Suprapubic skin (tissue), 4 donors: ENCODE data around the gene SP9.

ENCODE experiments used
- CTCF ChIP-seq, 2 donors: fragments of 200-600 bp in 1 of 2; fragments of 450-650 bp in 1 of 2; sonication (generic) in 1 of 2; IDR thresholded peaks; one replicate each; pipeline ENCODE4 v1.5.1; 2016 to 2019; ENCODE audit warnings: antibody characterized with exemption in 2 of 2, mild to moderate bottlenecking in 1 of 2, moderate library complexity in 1 of 2
- POLR2A ChIP-seq, 2 donors: fragments of 450-650 bp; IDR thresholded peaks; one replicate each; pipeline ENCODE4 v1.6.1; 2017; ENCODE audit warnings: antibody characterized with exemption in 2 of 2, mild to moderate bottlenecking in 2 of 2, moderate library complexity in 2 of 2
- POLR2AphosphoS5 ChIP-seq, 3 donors: sonication (generic); formaldehyde crosslinking; IDR thresholded peaks; one replicate each; pipeline ENCODE4 v1.6.1; 2017; ENCODE audit warnings: antibody characterized with exemption in 3 of 3

DNA sequence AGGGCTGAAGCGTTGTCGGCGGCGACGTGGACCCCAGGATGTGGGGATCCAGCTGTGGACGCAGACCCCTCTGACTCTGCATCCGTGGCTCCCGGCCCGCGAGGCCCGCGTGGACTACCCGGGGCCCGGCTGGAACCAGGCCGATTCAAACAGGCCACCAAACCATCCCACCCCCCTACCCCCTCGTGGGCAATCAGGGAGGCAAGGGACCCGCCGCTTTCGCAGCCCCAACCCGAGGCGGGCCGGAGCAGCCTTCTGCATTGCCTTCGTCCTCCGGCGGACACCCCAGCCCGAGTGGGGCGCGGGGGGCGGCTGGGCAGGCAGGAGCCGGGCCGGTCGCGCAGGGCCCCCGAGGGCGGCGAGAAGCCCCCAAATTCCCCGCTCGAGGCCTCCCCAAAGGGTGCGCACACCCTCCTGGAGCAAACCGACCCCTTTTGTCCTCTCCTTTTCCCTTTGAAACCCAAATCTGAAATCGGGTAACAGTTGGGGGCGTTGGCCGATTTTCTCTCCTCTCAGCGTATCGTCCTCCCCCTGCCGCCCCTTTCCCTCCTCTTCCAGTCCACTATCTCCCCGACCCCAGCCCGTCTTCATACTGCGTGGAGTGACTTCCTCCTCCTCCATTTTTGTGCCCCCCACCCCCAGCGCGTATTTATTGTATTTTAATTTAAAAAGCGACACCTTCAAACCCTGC lies 7.4 kb downstream of the SP9 start:
- no peak for TF ChIP-seq CTCF (IDR thresholded peaks at IDR 0.05)
- no peak for TF ChIP-seq POLR2AphosphoS5 (IDR thresholded peaks at IDR 0.05)
- TF ChIP-seq POLR2A (IDR thresholded peaks at IDR 0.05): no peak
